HG03045 (cell line): ENCODE data around the gene NEURL4.
A peak's percentile ranks its signal among the peaks of the same experiment; 100 is the strongest.

Source experiments
- ATAC-seq: cut with Tn5 transposase; IDR thresholded peaks from one replicate; pipeline ENCODE4 v1.9.1; 2021; ENCODE audit warnings: mild to moderate bottlenecking, moderate library complexity; ENCODE audit not compliant: unreplicated experiment

Gene NEURL4

GRCh38 chr17:7281074-7281952, 47.8 kb downstream of the NEURL4 start, which contains the start of gene SLC2A4:
SLC2A4 (plus strand) TSS chr17:7281718; CDS start chr17:7281935, 217 bp downstream.
- ATAC-seq, result peak; percentile 44

DNA sequence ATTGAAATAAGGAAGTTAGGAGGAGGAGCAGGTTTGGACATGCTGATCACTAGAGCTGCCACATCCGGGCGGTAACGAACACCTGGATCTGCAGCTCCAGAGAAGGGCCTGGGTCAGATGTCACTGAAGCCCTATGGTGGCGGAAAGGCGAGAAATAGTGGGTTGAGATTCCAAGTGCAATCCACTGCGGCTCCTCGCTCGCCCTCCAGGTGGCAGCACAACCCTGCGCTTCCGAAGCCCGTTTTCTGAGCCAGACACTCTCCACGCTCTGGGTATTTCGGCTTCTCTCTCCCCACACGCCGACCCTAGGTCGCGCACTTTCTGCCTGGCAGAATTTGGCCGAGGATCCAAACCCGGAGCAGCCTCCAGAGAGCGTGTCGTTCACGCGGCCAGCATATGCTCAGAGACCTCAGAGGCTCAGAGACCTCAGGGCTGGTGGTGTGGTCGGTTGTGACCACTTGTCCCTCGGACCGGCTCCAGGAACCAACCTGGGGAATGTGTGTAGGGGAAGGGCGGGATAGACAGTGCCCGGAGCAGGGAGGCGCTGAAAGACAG, 48.5 kb downstream of the NEURL4 start:
- peak; percentile 56 for ATAC-seq

GRCh38 chr17:7279448-7279847, 49.7 kb downstream of the NEURL4 start:
- no peak for ATAC-seq

GRCh38 chr17:7266784-7267183, 62.4 kb downstream of the NEURL4 start:
- ATAC-seq, result no peak
